ENCODE results near the gene NDUFS5.

DNA sequence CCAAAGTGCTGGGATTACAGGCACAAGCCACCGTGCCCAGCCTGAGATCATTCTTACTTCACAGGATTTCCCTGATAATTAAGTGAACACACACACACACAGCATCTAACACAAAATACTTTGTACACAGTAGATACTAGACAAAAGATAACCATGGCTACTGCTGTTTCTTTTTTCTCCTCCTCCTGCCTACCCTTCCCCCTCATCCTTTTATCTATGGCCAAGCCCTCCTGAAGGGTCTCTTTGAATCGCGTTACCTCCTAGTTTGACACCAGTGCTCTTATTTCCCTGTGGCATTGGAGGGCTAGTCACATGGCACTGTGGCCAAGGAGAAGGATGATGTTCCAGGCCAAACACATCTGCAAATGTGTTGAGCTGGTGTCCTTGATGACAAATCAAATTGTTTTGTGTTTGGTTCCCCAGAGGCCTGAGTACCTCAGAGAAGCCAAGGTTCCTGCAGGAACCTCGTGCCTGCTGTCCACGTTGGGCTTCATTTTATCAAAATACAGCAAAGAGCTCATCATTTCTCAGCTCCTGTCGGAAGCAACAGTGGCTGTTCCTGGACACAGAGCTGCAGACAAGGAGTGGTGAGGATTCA lies 20.6 kb downstream of the NDUFS5 start:
- TF ChIP-seq, protein P1, sequence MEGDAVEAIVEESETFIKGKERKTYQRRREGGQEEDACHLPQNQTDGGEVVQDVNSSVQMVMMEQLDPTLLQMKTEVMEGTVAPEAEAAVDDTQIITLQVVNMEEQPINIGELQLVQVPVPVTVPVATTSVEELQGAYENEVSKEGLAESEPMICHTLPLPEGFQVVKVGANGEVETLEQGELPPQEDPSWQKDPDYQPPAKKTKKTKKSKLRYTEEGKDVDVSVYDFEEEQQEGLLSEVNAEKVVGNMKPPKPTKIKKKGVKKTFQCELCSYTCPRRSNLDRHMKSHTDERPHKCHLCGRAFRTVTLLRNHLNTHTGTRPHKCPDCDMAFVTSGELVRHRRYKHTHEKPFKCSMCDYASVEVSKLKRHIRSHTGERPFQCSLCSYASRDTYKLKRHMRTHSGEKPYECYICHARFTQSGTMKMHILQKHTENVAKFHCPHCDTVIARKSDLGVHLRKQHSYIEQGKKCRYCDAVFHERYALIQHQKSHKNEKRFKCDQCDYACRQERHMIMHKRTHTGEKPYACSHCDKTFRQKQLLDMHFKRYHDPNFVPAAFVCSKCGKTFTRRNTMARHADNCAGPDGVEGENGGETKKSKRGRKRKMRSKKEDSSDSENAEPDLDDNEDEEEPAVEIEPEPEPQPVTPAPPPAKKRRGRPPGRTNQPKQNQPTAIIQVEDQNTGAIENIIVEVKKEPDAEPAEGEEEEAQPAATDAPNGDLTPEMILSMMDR (IDR thresholded peaks at IDR 0.05), result no peak
- no peak for TF ChIP-seq POLR2AphosphoS5 (IDR thresholded peaks at IDR 0.05; ENCODE audit: low read depth, low read length)

Data from Panc1 (cell line).